IPS-18c (cell line): ENCODE measurements around the gene PCNX1.

Source experiments
- H3K4me3 ChIP-seq: 2 replicates; pipeline ENCODE4 v1.7.0; 2013; ENCODE audit warnings: low read depth, mild to moderate bottlenecking, low read length, moderate library complexity; ENCODE audit not compliant: insufficient read depth
- H3K9me3 ChIP-seq: one replicate; pipeline ENCODE4 v1.6.1; 2013; ENCODE audit warnings: mild to moderate bottlenecking, low read length, moderate library complexity; ENCODE audit not compliant: control insufficient read depth, insufficient read depth

The PCNX1 gene

GRCh38 chr14:70904373-70904772 is 2.9 kb upstream of the PCNX1 start:
- Histone ChIP-seq H3K4me3 (no peak overlapping the region), H3K9me3 (no peaks in the 10 kb centered on the region)

GRCh38 chr14:70905301-70905700 is 2.0 kb upstream of the PCNX1 start:
- no peak overlapping the region for H3K4me3 ChIP-seq
- no peaks in the 10 kb centered on the region for H3K9me3 ChIP-seq

GRCh38 chr14:70906793-70907175 is 475 bp upstream of the PCNX1 start:
- peak overlapping the region; percentile 85 for H3K4me3 ChIP-seq
- no peaks in the 10 kb centered on the region for H3K9me3 ChIP-seq

- H3K9me3 ChIP-seq, result no peaks in the 10 kb centered on the region
Observed at GRCh38 chr14:70907996-70908934, 1.0 kb downstream of the PCNX1 start.

DNA sequence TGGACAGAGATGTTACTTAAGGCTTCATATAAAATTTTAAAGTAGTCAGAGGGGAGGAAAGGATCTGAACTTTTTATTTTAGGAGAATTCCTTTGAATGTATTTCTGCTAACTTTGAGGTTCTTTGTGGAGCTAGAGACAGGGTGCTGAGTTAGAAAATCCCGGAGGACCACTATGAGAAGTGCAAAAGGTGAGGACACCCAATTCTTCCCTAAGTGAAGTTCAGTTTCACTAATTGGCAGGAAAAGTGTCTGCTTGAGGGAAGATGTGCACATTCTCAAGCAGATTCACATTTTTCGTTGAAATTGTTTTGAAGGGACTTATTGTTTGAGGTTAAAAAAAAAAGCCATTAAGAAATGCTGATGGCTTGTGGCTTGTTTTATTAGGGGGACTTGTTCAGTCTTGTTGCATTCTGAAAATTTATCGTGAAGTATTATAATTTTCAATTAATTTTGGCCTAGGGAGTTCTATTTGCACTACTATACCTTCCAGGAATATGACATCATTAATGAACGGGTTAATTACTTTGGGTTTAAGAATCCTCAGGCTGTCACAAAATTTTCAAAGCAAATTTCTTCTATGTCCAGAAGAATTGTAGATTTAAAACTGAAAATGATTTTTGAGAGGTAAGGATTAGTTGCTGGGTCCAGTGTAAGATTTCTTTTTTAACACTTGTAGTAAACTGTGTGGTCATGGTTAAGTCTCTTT is 1.8 kb downstream of the PCNX1 start:
- Histone ChIP-seq H3K9me3 (no peaks in the 10 kb centered on the region), H3K4me3 (peak overlapping the region; percentile 85)

More at GRCh38 chr14:70907996-70908934, 1.0 kb downstream of the PCNX1 start:
- peak overlapping the region; percentile 85 for H3K4me3 ChIP-seq

DNA sequence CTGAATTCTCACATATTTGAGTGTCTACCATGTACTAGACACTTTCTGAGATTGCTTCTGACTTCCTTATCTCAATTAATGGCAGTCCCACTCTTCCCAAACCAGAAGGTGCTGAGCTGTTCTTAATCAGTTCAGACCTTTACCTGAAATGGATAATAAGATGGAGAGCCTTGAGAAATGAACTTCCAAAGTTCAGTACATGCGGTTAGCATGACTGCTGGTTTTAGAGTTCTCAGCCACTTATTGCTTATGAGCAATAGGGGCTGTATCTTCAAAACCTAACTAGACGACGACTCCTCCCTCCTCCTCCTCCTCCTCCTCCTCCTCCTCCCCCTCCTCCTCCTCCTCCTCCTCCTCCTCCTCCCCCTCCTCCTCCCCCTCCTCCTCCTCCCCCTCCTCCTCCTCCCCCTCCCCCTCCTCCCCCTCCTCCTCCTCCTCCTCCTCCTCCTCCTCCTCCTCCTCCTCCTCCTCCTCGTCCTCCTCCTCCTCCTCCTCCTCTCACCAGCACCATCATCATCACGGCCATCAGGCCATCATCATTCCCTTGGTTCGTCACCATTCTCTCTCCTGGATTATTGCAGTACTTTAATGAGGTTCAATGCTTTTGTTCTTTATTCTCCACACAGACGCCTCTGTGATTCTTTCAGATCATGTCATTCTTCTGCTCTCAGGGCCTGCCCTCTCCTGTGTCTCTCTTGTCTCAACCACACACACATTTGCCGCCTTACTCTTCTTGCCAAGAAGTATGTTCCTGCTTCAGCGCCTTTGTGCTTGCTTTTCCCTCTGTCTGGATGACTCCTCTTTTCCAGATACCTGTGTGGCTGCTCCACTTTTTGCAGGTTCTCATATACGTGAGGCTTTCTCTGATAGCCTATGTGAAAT is 2.7 kb downstream of the PCNX1 start:
- Histone ChIP-seq H3K4me3 (no peak overlapping the region), H3K9me3 (no peaks in the 10 kb centered on the region)

GRCh38 chr14:70915415-70915814 is 8.2 kb downstream of the PCNX1 start:
- H3K4me3 ChIP-seq, result no peak overlapping the region
- H3K9me3 ChIP-seq, result no peaks in the 10 kb centered on the region

- Histone ChIP-seq H3K9me3 (no peaks in the 10 kb centered on the region), H3K4me3 (no peak overlapping the region)
Observed at GRCh38 chr14:70916300-70916699, 9.0 kb downstream of the PCNX1 start.

GRCh38 chr14:70916799-70917198 is 9.5 kb downstream of the PCNX1 start:
- H3K4me3 ChIP-seq, result no peak overlapping the region
- no peaks in the 10 kb centered on the region for H3K9me3 ChIP-seq

- no peak overlapping the region for H3K4me3 ChIP-seq
- no peaks in the 10 kb centered on the region for H3K9me3 ChIP-seq
Observed at GRCh38 chr14:70917633-70918032, 10.4 kb downstream of the PCNX1 start.

DNA sequence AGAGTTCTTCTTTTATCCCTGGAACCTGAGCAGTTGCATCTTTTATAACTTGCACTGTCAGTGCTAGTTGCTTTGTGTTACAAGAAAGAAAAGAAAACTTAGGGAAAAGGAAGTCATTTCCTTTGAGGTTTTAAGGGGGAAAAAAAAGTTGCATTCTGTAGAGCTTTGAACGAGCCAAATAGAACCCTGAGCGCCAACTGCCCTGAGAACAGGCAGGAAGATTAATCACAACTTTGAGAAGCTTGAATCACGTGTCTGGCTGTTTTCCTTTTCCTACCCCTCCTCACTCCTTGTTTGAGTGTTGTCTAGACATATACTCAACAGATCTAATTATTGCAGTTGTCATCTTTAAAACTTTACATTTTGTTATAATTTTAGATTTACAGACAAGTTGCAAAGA is 12.5 kb downstream of the PCNX1 start:
- Histone ChIP-seq H3K4me3 (no peak overlapping the region), H3K9me3 (no peaks in the 10 kb centered on the region)

GRCh38 chr14:70920608-70921007 is 13.3 kb downstream of the PCNX1 start:
- H3K9me3 ChIP-seq, result no peaks in the 10 kb centered on the region
- no peak overlapping the region for H3K4me3 ChIP-seq

DNA sequence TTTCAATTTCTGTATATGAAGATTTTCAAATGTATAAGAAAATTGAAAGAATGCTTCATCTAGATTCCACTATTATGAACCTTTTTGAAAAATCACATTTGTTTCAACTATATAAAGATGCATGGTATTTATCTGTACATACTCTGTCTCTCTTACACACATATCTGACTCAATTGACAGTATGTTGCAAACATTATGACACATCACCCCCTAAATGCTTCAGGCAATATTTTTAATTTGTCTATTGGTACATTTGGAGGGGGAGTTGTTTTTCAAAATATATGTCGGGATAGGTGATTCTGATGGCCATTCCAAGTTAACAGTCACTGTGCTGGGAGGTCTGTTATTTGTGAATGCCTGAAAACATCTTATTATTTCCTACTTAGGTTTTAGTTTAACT is 14.4 kb downstream of the PCNX1 start:
- Histone ChIP-seq H3K9me3 (no peaks in the 10 kb centered on the region), H3K4me3 (no peak overlapping the region)

GRCh38 chr14:70924521-70924920 is 17.3 kb downstream of the PCNX1 start:
- Histone ChIP-seq H3K4me3 (no peak overlapping the region), H3K9me3 (no peaks in the 10 kb centered on the region)

DNA sequence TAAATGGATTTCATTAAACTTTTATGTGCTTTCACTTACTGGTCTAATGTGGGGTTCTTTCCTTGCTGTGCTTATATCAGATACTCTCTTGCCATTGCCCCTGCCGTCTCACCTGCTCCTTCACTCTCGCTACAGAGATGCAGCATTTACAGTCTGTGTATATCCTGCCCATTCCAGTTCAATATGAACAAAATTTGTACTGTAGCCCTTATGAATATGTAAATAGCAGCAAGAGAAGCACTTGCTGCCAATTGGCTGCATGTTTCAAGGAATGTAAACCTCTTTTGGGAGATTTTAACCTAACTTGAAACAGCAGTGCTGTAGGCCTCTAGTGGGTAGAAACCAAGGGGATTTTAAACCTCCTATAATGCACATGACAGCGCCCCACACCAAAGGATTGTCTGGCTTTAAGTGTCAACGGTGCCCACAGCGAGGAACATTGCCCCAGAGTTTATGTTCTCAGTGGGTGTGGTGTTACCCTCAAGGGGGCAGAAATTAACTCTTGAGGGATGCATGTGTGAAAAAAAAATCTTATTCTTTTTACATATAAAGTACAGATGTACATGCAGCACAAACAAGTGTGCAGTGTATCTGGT is 19.1 kb downstream of the PCNX1 start:
- Histone ChIP-seq H3K9me3 (no peaks in the 10 kb centered on the region), H3K4me3 (no peak overlapping the region)

DNA sequence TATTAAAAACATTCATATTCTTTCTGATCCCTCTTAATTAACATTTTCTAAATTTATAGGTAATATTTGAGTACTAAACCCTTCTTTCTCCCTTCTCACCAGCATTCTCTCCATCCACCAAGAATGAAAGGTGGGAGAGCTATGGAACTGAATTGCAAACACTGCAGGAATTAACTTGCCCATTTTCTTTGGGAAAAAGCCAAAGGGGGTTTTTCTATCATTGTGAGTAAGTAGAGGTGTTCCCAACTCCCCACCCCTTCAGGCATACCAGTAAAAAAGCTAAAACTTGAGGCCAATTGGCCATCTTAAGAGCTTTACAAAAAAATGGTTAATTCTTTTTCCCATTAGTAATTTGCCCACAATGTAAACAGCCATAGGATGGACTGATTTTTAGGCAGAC is 23.7 kb downstream of the PCNX1 start:
- H3K4me3 ChIP-seq, result no peak overlapping the region
- H3K9me3 ChIP-seq, result no peaks in the 10 kb centered on the region

GRCh38 chr14:70934084-70934483 is 26.8 kb downstream of the PCNX1 start:
- no peaks in the 10 kb centered on the region for H3K9me3 ChIP-seq
- no peak overlapping the region for H3K4me3 ChIP-seq
